Measurements from ENCODE around the gene FASTK. TPM values are rescaled to one million over a fixed set of nuclear protein-coding genes. Genes with fewer than 3 reads are reported as not detected.

The FASTK gene
- total RNA-seq, 2 donors from 2014 or later, result 85.9 to 96.4 TPM

Other genes starting within 250 kb of the FASTK start
- not detected for gene AOC1, start 228.3 kb downstream of the FASTK start, total RNA-seq
- gene KCNH2, start 102.5 kb downstream of the FASTK start, total RNA-seq, result 100 to 1,000 TPM; 119 to 128 TPM
- gene NOS3, start 89.8 kb downstream of the FASTK start, total RNA-seq, result 10 to 100 TPM; 14.5 to 78.6 TPM
- not detected for gene ATG9B, start 56.3 kb downstream of the FASTK start, total RNA-seq
- gene ABCB8, start 52.4 kb downstream of the FASTK start, total RNA-seq, result 10 to 100 TPM; 11.9 to 20.6 TPM
- gene ASIC3, start 32.3 kb downstream of the FASTK start, total RNA-seq, result 1 to 10 TPM; 1.1 to 1.2 TPM
- 1 to 10 TPM; 4.4 to 4.9 TPM for gene CDK5, start 22.9 kb downstream of the FASTK start, total RNA-seq
- gene SLC4A2, start 21.2 kb downstream of the FASTK start, total RNA-seq, result 100 to 1,000 TPM in 1 of 2 donors, 10 to 100 TPM in 1; 55.3 to 114 TPM
- 10 to 100 TPM; 28.0 to 53.6 TPM for gene TMUB1, start 2.7 kb upstream of the FASTK start, total RNA-seq
- 10 to 100 TPM; 29.8 to 42.1 TPM for gene AGAP3, start 5.7 kb upstream of the FASTK start, total RNA-seq
- not detected for gene GBX1, start 86.9 kb upstream of the FASTK start, total RNA-seq
- 10 to 100 TPM in 1 of 2 donors, 1 to 10 TPM in 1; 4.0 to 11.6 TPM for gene ASB10, start 106.4 kb upstream of the FASTK start, total RNA-seq
- not detected for gene H2BK1, start 129.7 kb upstream of the FASTK start, total RNA-seq
- 10 to 100 TPM; 29.7 to 38.6 TPM for gene ABCF2, start 146.4 kb upstream of the FASTK start, total RNA-seq
- gene CHPF2, start 151.7 kb upstream of the FASTK start, total RNA-seq, result 10 to 100 TPM; 24.7 to 38.1 TPM
- gene SMARCD3, start 167.9 kb upstream of the FASTK start, total RNA-seq, result 100 to 1,000 TPM in 1 of 2 donors, 10 to 100 TPM in 1; 81.5 to 125 TPM